Endothelial cell (in vitro differentiated cells): ENCODE results near the gene TM9SF1. TPM values are rescaled to one million over a fixed set of nuclear protein-coding genes. Genes with fewer than 3 reads are reported as not detected.

Experiments used
- DNase-seq: peaks from one replicate; pipeline ENCODE4 v3.0.0; 2021; ENCODE audit warnings: low spot score
- H3K27ac Mint-ChIP-seq: one replicate; pipeline ENCODE4 v1.8.0; 2021; ENCODE audit warnings: mixed read lengths, inconsistent platforms; ENCODE audit not compliant: unreplicated experiment
- H3K27me3 Mint-ChIP-seq: one replicate; pipeline ENCODE4 v1.8.0; 2021; ENCODE audit warnings: mild to moderate bottlenecking, moderate library complexity, mixed read lengths, inconsistent platforms; ENCODE audit not compliant: unreplicated experiment
- H3K36me3 Mint-ChIP-seq: one replicate; pipeline ENCODE4 v1.8.0; 2021; ENCODE audit warnings: mild to moderate bottlenecking, low read depth, mixed read lengths, inconsistent platforms; ENCODE audit not compliant: unreplicated experiment
- H3K4me1 Mint-ChIP-seq: one replicate; pipeline ENCODE4 v1.8.0; 2021; ENCODE audit warnings: mild to moderate bottlenecking, mixed read lengths, inconsistent platforms; ENCODE audit not compliant: unreplicated experiment
- H3K4me3 Mint-ChIP-seq: one replicate; pipeline ENCODE4 v1.8.0; 2021; ENCODE audit warnings: mild to moderate bottlenecking, mixed read lengths, inconsistent platforms; ENCODE audit not compliant: unreplicated experiment
- H3K9me3 Mint-ChIP-seq: one replicate; pipeline ENCODE4 v1.8.0; 2021; ENCODE audit warnings: mixed read lengths, inconsistent platforms; ENCODE audit not compliant: unreplicated experiment
- CTCF ChIP-seq: fragments of 200-600 bp; sonication (generic); IDR thresholded peaks from one replicate; pipeline ENCODE4 v1.5.0; 2021; ENCODE audit warnings: antibody characterized with exemption; ENCODE audit not compliant: unreplicated experiment
- total RNA-seq: library from RNA; stranded (reverse); fragmentation: NEBNext Ultra II Directional; extraction: Animal tissue kit (Norgen Biotek cat#: 25700); gene quantifications from one replicate; pipeline ENCODE4 v1.2.1, GENCODE V29; 2021; ENCODE audit not compliant: unreplicated experiment

Gene TM9SF1
- total RNA-seq, 1 donor from 2014 or later = 41.8 TPM

DNA sequence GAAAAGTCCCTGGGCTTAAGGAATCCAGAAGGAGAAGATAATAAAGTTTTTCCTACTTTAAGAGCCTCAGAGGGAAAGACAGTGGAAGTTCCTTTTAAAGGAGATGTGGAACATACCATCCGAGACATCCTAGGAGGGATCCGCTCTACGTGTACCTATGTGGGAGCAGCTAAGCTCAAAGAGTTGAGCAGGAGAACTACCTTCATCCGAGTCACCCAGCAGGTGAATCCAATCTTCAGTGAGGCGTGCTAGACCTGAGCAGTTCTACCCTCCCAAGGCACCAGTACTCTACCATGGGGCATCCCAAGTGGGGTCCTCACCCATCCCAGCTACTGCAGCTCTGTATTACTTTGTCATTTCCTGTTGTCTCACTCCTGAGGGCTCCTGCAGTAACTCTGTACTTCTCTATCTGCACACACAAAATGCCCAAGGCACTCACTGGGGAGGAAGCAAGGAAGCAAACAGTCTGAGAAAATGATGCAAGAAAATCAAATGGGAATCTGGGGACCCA, 43.3 kb upstream of the TM9SF1 start:
- no peak for DNase-seq
- no peak overlapping the region for H3K27ac Mint-ChIP-seq
- H3K9me3 Mint-ChIP-seq = no peaks in the 10 kb centered on the region
- H3K4me1 Mint-ChIP-seq = peaks cover 9% of the 10 kb centered on the region
- no peak for TF ChIP-seq CTCF
- H3K27me3 Mint-ChIP-seq = peaks cover 6% of the 10 kb centered on the region
- H3K4me3 Mint-ChIP-seq = peak overlapping the region; percentile 58
- H3K36me3 Mint-ChIP-seq = peaks cover 43% of the 10 kb centered on the region

DNA sequence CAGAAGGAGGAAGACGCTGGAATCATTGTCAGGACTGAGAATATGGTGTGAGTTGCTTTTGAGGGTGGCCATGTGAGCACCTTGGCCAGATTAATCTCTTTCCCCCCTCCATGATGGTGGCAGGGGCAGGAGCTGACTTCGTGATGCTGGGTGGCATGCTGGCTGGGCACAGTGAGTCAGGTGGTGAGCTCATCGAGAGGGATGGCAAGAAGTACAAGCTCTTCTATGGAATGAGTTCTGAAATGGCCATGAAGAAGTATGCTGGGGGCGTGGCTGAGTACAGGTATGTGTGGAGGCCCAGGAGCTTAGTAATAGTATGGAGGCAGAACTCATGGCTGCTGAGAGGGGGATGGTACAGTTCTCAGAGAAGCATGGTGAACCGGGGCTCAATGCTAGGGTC, 42.9 kb upstream of the TM9SF1 start:
- H3K9me3 Mint-ChIP-seq = no peaks in the 10 kb centered on the region
- peaks cover 12% of the 10 kb centered on the region for H3K4me1 Mint-ChIP-seq
- DNase-seq = no peak
- H3K36me3 Mint-ChIP-seq = peaks cover 42% of the 10 kb centered on the region
- TF ChIP-seq CTCF = no peak
- peaks cover 6% of the 10 kb centered on the region for H3K27me3 Mint-ChIP-seq
- no peak overlapping the region for H3K27ac Mint-ChIP-seq
- peak overlapping the region; percentile 58 for H3K4me3 Mint-ChIP-seq

DNA sequence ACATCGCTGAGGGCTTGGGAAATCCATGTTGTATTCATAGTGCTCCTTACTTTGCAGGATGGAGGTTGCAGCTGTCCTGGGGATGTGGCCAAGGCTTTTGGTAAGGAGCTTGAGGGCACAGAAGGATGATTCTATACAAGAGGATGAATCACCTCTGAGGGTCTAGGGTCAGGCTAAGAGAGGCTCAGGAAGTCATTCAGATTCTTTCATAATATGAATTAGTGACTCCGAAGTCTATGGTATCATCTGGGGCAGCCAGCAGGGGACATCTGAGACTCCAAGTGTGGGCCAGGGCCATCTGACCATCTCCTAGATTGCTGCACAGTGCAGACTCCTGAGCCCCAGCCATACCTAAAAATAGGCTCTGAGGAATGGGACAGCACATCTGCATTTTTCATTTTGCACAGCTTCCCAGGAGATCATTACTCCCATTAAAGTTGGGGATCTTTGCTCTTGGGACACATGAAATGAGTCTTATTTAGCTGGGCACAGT, 42.3 kb upstream of the TM9SF1 start:
- Mint-ChIP-seq H3K36me3 (peaks cover 42% of the 10 kb centered on the region), H3K27ac (no peak overlapping the region), H3K9me3 (no peaks in the 10 kb centered on the region), H3K4me3 (peak overlapping the region; percentile 58), H3K27me3 (peaks cover 6% of the 10 kb centered on the region), H3K4me1 (peaks cover 12% of the 10 kb centered on the region)
- no peak for TF ChIP-seq CTCF
- no peak for DNase-seq

- Mint-ChIP-seq H3K9me3 (no peaks in the 10 kb centered on the region), H3K4me1 (peaks cover 12% of the 10 kb centered on the region), H3K27me3 (peaks cover 6% of the 10 kb centered on the region), H3K27ac (no peak overlapping the region), H3K36me3 (peaks cover 42% of the 10 kb centered on the region), H3K4me3 (peak overlapping the region; percentile 26)
- TF ChIP-seq CTCF = no peak
- no peak for DNase-seq
Observed at GRCh38 chr14:24236689-24237462, 41.6 kb upstream of the TM9SF1 start.
